ENCODE data around the gene GCKR. TPM values are rescaled to one million over a fixed set of nuclear protein-coding genes. Genes with fewer than 3 reads are reported as not detected.

Gene GCKR
- total and polyA plus RNA-seq, 8 donors = 0.56 to 4.0 (median 1.8) TPM

DNA sequence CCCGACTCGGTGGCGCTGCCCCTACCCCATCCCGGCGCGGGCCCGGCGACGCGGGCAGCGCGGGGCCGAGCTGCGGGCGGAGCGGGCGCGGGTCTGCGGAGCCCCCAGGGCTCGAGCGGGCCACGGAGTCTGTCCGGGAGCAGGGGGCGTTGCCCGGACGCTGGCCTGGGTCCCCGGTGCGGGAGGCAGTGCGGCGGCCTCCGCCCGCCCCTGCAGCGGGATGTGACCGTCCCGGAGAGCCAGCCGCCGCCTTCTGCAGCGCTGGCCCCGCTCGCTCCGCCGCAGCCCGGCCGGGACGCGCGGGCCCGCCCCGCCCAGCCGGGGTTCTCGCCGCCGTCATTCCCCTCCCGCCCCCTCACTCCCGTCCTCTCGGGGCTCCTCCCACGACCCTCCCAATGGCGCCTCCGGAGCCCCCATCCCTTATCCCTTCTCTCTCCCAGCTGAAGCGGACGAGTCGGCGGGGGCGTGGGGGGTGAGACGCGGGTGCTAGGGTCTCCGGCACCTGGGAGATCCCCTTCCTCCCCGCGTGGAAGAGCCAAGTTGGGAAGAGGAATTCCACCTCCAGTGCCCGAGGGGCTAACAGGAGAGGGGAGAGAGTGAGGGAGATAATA lies 1.6 kb upstream of the GCKR start, which contains the start of gene FNDC4:
FNDC4 (minus strand) TSS at position 257 of the 611 bp plus-strand sequence. CDS start 521 bp downstream, outside the sequence.
- no peaks in the 10 kb centered on the region for H3K27me3 ChIP-seq
- no peaks in the 10 kb centered on the region for H3K9me3 ChIP-seq
- H3K4me1 ChIP-seq = peaks cover 8 to 23% (median 17%) of the 10 kb centered on the region in 3 donors
- DNase-seq (peak in 5 of 6 donors; percentile 16 to 72 (median 46)), FAIRE-seq (no peak), ATAC-seq (peak; percentile 42 to 64 (median 44))
- TF ChIP-seq, protein P1, sequence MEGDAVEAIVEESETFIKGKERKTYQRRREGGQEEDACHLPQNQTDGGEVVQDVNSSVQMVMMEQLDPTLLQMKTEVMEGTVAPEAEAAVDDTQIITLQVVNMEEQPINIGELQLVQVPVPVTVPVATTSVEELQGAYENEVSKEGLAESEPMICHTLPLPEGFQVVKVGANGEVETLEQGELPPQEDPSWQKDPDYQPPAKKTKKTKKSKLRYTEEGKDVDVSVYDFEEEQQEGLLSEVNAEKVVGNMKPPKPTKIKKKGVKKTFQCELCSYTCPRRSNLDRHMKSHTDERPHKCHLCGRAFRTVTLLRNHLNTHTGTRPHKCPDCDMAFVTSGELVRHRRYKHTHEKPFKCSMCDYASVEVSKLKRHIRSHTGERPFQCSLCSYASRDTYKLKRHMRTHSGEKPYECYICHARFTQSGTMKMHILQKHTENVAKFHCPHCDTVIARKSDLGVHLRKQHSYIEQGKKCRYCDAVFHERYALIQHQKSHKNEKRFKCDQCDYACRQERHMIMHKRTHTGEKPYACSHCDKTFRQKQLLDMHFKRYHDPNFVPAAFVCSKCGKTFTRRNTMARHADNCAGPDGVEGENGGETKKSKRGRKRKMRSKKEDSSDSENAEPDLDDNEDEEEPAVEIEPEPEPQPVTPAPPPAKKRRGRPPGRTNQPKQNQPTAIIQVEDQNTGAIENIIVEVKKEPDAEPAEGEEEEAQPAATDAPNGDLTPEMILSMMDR (IDR thresholded peaks at IDR 0.05) = no peak
- H3K4me3 ChIP-seq = peak within 1 kb of the TSS; percentile 37 to 63 (median 52)
- no peaks in the 10 kb centered on the region for H3K36me3 ChIP-seq
- intact Hi-C loops (cut with DNase I) = loop anchor here in 1 of 3 donors (10.0 kb wide), 1 partner anchor 80 kb away; no protein-coding TSS in a partner anchor
- 2 to 3% methylated on average over 31 to 70 of the region's 70 CpGs for WGBS, 2 donors
- peak within 1 kb of the TSS in 3 of 4 donors; percentile 2 to 58 (median 34) for H3K27ac ChIP-seq

DNA sequence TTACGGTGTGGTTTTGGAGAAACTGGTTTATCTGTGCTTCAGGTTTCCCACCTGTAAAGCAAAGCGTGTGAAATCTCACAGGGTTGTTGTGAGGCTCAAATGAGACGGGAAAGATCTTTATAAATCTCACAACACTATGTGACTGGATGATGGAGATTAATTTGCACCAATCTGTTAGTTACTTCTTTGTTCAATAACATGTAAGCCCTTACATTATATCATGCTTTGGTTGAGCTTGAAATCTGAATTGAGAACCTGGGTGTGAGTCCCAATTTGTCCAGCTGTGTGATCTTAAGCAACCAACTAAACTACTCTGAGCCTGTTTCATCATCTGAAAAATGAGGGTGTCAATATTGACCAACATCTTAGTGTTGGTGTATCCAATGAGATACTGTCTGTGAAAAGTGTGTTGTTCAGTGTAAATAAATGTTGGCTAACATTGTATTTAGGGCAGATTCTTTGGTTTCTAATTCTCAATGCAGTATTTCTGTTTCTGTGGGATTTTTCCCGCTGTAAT lies 741 bp upstream of the GCKR start:
- H3K36me3 ChIP-seq = no peaks in the 10 kb centered on the region
- TF ChIP-seq, protein P1 (IDR thresholded peaks at IDR 0.05) = no peak
- FAIRE-seq (no peak), ATAC-seq (no peak), DNase-seq (no peak)
- no peaks in the 10 kb centered on the region for H3K9me3 ChIP-seq
- intact Hi-C loops (cut with DNase I) = loop anchor here in 1 of 3 donors (10.0 kb wide), 1 partner anchor 79 kb away; no protein-coding TSS in a partner anchor
- 59 to 74% methylated on average over 4 of the region's 4 CpGs for WGBS, 2 donors
- H3K4me1 ChIP-seq = peaks cover 8 to 20% (median 17%) of the 10 kb centered on the region in 3 donors
- no peak overlapping the region for H3K4me3 ChIP-seq
- H3K27me3 ChIP-seq = no peaks in the 10 kb centered on the region
- peak overlapping the region in 2 of 4 donors; percentile 58 to 60 for H3K27ac ChIP-seq

DNA sequence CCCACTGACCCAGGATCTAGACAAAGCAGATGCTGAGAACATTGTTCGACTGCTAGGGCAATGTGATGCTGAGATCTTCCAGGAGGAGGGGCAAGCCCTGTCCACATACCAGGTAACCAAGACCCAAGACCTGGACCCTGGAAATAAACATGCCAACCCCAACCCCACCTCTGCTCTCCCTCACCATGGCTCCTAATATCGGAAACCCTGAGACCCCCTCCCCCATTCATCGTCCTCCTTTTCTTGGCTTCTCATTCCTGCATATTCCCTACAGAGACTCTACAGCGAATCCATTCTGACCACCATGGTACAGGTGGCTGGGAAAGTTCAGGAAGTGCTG lies 619 bp downstream of the GCKR start:
- TF ChIP-seq, protein P1 (IDR thresholded peaks at IDR 0.05) = no peak
- intact Hi-C loops (cut with DNase I) = loop anchor here in 1 of 3 donors (10.0 kb wide), 1 partner anchor 78 kb away; no protein-coding TSS in a partner anchor
- WGBS, 2 donors = 84 to 89% methylated on average over 4 of the region's 4 CpGs
- H3K4me3 ChIP-seq = no peak overlapping the region
- ATAC-seq (no peak), FAIRE-seq (no peak), DNase-seq (no peak)
- no peaks in the 10 kb centered on the region for H3K36me3 ChIP-seq
- no peaks in the 10 kb centered on the region for H3K9me3 ChIP-seq
- H3K4me1 ChIP-seq = peaks cover 8 to 23% (median 17%) of the 10 kb centered on the region in 3 donors
- no peaks in the 10 kb centered on the region for H3K27me3 ChIP-seq
- peak overlapping the region in 2 of 4 donors; percentile 58 to 60 for H3K27ac ChIP-seq

DNA sequence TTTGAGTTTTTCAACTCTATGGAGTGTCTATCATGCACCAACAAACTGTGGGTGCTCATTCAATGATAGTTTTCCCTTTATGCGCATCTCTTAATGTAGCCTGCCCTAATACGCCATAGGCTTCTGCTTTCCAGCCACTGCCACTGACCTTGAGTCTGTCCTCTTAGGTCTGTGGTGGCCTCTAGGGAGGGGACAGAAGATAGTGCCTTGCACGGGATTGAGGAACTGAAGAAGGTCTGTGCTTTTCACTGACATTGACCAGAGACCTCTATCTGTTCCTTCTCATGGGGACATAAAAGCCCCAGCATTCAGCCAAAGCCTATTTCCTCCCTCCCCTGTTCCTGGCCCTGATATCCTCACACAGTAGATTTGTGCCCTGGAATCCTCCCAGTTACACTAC lies 2.3 kb downstream of the GCKR start:
- no peak overlapping the region for H3K4me3 ChIP-seq
- no peak for FAIRE-seq
- TF ChIP-seq, protein P1 (IDR thresholded peaks at IDR 0.05) = no peak

DNA sequence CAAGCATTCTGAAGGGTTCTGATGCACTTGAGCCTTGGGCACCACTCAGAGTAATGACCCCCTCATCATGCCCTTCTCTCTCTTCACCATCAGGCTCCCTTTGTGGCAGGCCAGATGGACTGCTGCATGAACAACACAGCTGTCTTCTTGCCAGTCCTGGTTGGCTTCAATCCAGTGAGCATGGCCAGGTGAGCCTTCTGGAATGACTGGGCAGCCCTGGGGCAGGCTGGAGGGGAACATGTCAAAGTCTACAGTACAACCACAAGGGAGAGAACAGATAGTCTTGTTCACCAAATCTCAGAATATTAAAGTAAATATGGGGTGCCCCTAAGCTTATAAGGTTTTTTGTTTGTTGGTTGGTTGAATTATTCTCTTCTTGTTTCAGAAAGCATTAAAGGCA lies 4.4 kb downstream of the GCKR start:
- Histone ChIP-seq H3K36me3 (no peaks in the 10 kb centered on the region), H3K4me3 (no peak overlapping the region), H3K27ac (no peak overlapping the region), H3K9me3 (no peaks in the 10 kb centered on the region), H3K4me1 (peaks cover 3 to 15% (median 13%) of the 10 kb centered on the region in 3 donors), H3K27me3 (no peaks in the 10 kb centered on the region)
- intact Hi-C loops (cut with DNase I) = no loop called here
- no peak for FAIRE-seq
- peak; percentile 49 to 80 (median 73) for ATAC-seq
- TF ChIP-seq, protein P1 (IDR thresholded peaks at IDR 0.05) = no peak
- DNase-seq = peak; percentile 69 to 86 (median 78)

More for the DNA sequence above, 2.3 kb downstream of the GCKR start:
- no peak for DNase-seq
- Histone ChIP-seq H3K9me3 (no peaks in the 10 kb centered on the region), H3K27me3 (no peaks in the 10 kb centered on the region), H3K4me1 (peaks cover 8 to 23% (median 17%) of the 10 kb centered on the region in 3 donors), H3K36me3 (no peaks in the 10 kb centered on the region), H3K27ac (no peak overlapping the region)
- no peak for ATAC-seq
- WGBS, 2 donors = 68 to 85% methylated on average over 3 of the region's 3 CpGs
- intact Hi-C loops (cut with DNase I) = loop anchor here in 1 of 3 donors (10.0 kb wide), 1 partner anchor 76 kb away; no protein-coding TSS in a partner anchor

All from pancreas (tissue), 10 donors.